ENCODE data around the gene CCDC152.

GRCh38 chr5:42810834-42811590, 54.4 kb downstream of the CCDC152 start:
- no peak for TF ChIP-seq CTCF (IDR thresholded peaks at IDR 0.05)
- no peak for TF ChIP-seq POLR2A (IDR thresholded peaks at IDR 0.05)
